Neutrophil (primary cell): ENCODE data around the gene CMTM7.
"Not testable (repeated sequence)": the region's sequence is repeated elsewhere in the genome, so short reads cannot be mapped to it uniquely, and the experiment has no call there.

ENCODE experiments used
- H3K27ac ChIP-seq: fragments of 200-600 bp; sonication (generic); 2 replicates; pipeline ENCODE4 v1.5.1; 2016; ENCODE audit warnings: mild to moderate bottlenecking, moderate library complexity
- H3K27me3 ChIP-seq: fragments of 200-600 bp; sonication (generic); 2 replicates; pipeline ENCODE4 v1.6.0; 2016; ENCODE audit warnings: mild to moderate bottlenecking
- H3K36me3 ChIP-seq: fragments of 200-600 bp; sonication (generic); 2 replicates; pipeline ENCODE4 v1.5.1; 2017
- H3K4me1 ChIP-seq, 2 experiments: fragments of 200-600 bp in 1 of 2; sonication (generic) in 1 of 2; 1 replicate in 1 of 2; 2 replicates in 1 of 2; pipeline versions ENCODE4 v1.5.1 to v1.6.1; 2013 to 2016; ENCODE audit warnings: low read depth in 1 of 2, low read length in 1 of 2, mild to moderate bottlenecking in 1 of 2, moderate library complexity in 1 of 2; ENCODE audit not compliant: control insufficient read depth in 1 of 2, insufficient read depth in 1 of 2
- H3K4me3 ChIP-seq, 2 experiments: fragments of 200-600 bp in 1 of 2; sonication (generic) in 1 of 2; 1 replicate in 1 of 2; 2 replicates in 1 of 2; pipeline ENCODE4 v1.5.1; 2013 to 2016; ENCODE audit warnings: low read depth in 1 of 2, low read length in 1 of 2, mild to moderate bottlenecking in 1 of 2, moderate library complexity in 1 of 2
- H3K9me3 ChIP-seq: fragments of 200-600 bp; sonication (generic); 2 replicates; pipeline ENCODE4 v1.5.1; 2016
- TF ChIP-seq, protein P1 (sequence below): fragments of 200-600 bp; sonication (generic); IDR thresholded peaks from 2 replicates; pipeline ENCODE4 v1.5.1; 2016; ENCODE audit warnings: antibody characterized with exemption

The CMTM7 gene

DNA sequence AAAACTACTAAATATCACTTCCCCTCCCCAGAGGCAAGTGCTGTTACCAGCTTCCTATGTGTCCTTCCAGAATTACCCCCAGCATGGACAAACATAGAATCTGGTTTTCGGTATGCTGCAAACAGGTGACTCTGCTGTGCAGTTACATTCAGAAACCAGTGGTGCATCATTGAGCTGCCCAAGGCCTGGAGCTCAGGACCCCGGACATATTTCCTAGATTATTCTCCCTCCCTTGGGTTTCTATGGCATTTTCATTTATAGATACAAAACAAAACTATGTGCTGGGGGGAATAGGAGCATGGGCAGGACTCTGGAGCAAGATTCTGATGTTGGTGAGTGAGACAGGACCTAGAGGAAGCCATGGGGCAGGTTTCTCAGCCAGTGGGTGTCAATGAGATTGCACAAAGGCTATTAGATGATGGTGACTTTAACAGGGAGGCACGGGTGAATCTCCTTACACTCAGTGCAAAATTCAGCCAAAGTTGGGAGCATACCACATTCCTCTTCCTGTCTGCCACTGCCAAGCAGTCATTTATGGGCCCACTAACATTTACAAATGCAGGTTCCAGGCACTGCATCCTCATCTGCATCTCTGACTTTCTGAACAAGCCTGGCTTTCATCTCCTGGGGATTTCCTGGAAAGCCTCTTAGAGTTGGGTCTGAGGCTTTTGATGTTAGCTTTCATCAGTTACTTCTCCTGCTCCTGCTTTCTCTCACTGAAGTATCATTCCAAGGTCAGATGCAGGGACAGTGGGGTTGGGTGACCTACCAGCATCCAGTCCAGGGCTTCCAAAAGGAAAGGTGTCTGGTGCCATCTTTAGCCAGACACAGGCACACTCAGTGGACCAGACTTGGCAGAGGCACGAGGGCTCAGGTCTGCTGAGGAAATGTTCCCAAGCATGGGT, 44.5 kb downstream of the CMTM7 start:
- no peak overlapping the region for H3K4me3 ChIP-seq
- no peaks in the 10 kb centered on the region for H3K36me3 ChIP-seq
- H3K27ac ChIP-seq = peak overlapping the region; percentile 36
- no peaks in the 10 kb centered on the region for H3K9me3 ChIP-seq
- no peaks in the 10 kb centered on the region for H3K27me3 ChIP-seq
- H3K4me1 ChIP-seq = peaks cover 34 to 36% of the 10 kb centered on the region in 2 experiments
- TF ChIP-seq, protein P1, sequence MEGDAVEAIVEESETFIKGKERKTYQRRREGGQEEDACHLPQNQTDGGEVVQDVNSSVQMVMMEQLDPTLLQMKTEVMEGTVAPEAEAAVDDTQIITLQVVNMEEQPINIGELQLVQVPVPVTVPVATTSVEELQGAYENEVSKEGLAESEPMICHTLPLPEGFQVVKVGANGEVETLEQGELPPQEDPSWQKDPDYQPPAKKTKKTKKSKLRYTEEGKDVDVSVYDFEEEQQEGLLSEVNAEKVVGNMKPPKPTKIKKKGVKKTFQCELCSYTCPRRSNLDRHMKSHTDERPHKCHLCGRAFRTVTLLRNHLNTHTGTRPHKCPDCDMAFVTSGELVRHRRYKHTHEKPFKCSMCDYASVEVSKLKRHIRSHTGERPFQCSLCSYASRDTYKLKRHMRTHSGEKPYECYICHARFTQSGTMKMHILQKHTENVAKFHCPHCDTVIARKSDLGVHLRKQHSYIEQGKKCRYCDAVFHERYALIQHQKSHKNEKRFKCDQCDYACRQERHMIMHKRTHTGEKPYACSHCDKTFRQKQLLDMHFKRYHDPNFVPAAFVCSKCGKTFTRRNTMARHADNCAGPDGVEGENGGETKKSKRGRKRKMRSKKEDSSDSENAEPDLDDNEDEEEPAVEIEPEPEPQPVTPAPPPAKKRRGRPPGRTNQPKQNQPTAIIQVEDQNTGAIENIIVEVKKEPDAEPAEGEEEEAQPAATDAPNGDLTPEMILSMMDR = no peak

DNA sequence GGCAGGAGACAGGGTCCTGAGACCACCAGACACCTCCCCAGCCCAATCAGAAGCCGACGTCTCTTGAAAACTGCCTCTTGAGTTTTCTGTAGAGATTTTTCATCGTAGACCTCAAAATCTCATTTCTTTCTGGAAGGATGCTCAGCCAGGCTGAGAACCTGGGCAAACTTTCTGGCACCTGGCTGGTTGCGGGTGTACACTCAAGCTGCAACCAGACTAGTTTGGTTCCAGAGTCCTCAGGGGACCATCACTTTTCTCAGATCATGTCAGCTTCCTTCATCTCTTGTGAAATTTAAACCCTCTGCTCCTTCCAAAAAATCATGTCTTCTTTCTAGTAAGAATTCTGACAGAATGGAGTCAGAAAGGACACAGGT, 45.1 kb downstream of the CMTM7 start:
- peaks cover 34 to 36% of the 10 kb centered on the region in 2 experiments for H3K4me1 ChIP-seq
- H3K27ac ChIP-seq = no peak overlapping the region
- TF ChIP-seq, protein P1 = no peak
- no peaks in the 10 kb centered on the region for H3K36me3 ChIP-seq
- H3K27me3 ChIP-seq = no peaks in the 10 kb centered on the region
- no peak overlapping the region for H3K4me3 ChIP-seq
- H3K9me3 ChIP-seq = no peaks in the 10 kb centered on the region

DNA sequence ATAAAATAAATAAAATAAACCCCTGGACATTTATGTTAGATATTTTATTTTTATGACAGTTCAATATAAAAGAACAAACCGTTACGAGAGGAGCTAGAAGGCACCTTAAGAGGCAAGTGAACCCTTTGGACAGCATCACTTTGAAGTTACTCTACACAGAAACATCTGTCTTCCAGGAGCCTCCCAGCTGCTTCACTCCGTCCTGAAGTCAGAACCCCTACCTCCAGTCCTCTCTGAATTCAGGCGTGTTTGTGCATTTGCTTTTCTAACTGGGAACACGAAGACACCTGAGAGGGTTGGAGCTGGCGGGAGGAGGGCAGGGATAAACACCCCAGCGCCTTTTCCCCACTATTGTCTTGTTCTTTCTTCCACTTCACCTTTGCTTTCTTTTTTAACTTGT, 46.2 kb downstream of the CMTM7 start:
- Histone ChIP-seq H3K27ac (no peak overlapping the region), H3K9me3 (no peaks in the 10 kb centered on the region), H3K4me3 (no peak overlapping the region), H3K4me1 (peaks cover 33 to 34% of the 10 kb centered on the region in 2 experiments), H3K27me3 (no peaks in the 10 kb centered on the region), H3K36me3 (no peaks in the 10 kb centered on the region)
- TF ChIP-seq, protein P1 = no peak

DNA sequence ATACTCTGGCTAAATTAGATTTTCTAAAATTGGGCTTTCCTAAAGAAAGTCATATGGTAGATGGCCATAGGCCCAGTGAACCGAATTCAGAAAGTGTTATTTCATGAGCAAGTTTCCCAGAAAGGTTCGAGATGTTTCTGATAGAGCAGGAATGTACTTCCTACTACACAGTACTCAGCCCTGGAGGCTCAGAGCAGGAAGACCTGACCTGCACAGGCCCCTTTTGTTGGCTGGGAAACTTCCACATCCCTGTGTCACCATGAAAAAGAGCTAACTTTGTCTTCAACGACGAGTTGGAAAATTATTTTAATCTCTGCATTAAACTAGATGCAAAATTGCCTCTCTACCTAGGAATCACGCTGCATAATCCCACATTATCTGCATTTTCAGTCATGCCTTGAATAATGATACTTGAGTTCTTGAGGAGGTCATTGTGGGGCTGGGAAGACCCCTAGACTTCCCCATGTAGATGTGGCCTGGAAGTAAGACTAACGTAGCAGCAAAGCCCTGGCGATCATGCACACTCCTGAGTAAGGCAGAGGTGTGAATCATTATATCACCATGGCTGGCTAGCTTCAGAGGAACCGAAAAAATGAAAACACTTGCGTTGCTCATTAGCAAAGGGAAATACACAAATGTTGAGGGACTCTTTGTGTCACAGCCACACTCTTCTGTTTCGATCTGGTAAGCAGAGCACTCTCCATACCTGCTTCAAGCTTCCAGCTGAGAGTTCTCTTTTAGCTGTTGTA, 47.1 kb downstream of the CMTM7 start:
- Histone ChIP-seq H3K36me3 (no peaks in the 10 kb centered on the region), H3K27ac (no peak overlapping the region), H3K9me3 (no peaks in the 10 kb centered on the region), H3K4me3 (no peak overlapping the region), H3K27me3 (no peaks in the 10 kb centered on the region), H3K4me1 (peaks cover 31 to 33% of the 10 kb centered on the region in 2 experiments)
- TF ChIP-seq, protein P1 = no peak

DNA sequence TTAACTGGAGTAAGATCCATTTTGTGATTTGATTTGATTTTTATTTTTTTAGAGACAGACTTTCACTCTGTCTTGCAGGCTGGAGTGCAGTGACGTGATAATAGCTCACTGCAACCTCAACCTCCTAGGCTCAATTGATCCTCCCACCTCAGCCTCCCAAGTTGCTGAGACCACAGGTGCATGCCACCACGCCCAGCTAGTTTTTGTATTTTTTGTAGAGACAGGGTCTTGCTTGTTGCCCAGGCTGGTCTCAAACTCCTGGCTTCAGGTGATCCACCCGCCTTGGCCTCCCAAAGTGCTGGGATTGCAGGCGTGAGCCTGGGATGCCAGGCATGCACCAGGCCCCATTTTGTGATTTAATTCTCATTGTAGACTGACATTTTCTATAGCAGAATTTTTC, 47.8 kb downstream of the CMTM7 start:
- not testable (repeated sequence) for H3K4me3 ChIP-seq, H3K27me3 ChIP-seq, H3K36me3 ChIP-seq, H3K9me3 ChIP-seq, H3K27ac ChIP-seq
- peaks cover 31 to 32% of the 10 kb centered on the region in 2 experiments for H3K4me1 ChIP-seq
